Spleen (tissue), 13 donors: ENCODE data around the gene EFCAB12. TPM values are rescaled to one million over a fixed set of nuclear protein-coding genes. Genes with fewer than 3 reads are reported as not detected.

Source experiments
- DNase-seq: peaks from one replicate; pipeline ENCODE4 v3.0.0-alpha.2; 2020
- H3K27ac ChIP-seq, 8 donors: fragments of 200-600 bp; sonication (generic) in 7 of 8; 1 replicate in 4 of 8; 2 replicates in 4 of 8; pipeline versions ENCODE4 v1.5.0 to v1.8.0; 2016 to 2021; ENCODE audit warnings: inconsistent platforms in 4 of 8, mild to moderate bottlenecking in 4 of 8, moderate library complexity in 1 of 8
- H3K27me3 ChIP-seq, 7 donors: fragments of 200-600 bp; sonication (generic) in 6 of 7; replicated peaks in 1 of 7; 1 replicate in 4 of 7; 2 replicates in 3 of 7; pipeline versions ENCODE4 v1.5.0 to v1.8.0; 2016 to 2021; ENCODE audit warnings: inconsistent platforms in 3 of 7, mild to moderate bottlenecking in 1 of 7
- H3K36me3 ChIP-seq, 6 donors: fragments of 200-600 bp; sonication (generic) in 5 of 6; 1 replicate in 4 of 6; 2 replicates in 2 of 6; pipeline versions ENCODE4 v1.5.0 to v1.8.0; 2016 to 2021; ENCODE audit warnings: inconsistent platforms in 2 of 6
- H3K4me1 ChIP-seq, 6 donors: fragments of 200-600 bp; sonication (generic) in 5 of 6; 1 replicate in 3 of 6; 2 replicates in 3 of 6; pipeline versions ENCODE4 v1.5.0 to v1.8.0; 2016 to 2021; ENCODE audit warnings: inconsistent platforms in 3 of 6
- H3K4me3 ChIP-seq, 8 donors: fragments of 200-600 bp; sonication (generic) in 7 of 8; 1 replicate in 4 of 8; 2 replicates in 4 of 8; pipeline versions ENCODE4 v1.5.0 to v1.8.0; 2016 to 2021; ENCODE audit warnings: inconsistent platforms in 4 of 8, mild to moderate bottlenecking in 4 of 8, moderate library complexity in 2 of 8
- H3K9me3 ChIP-seq, 8 donors: fragments of 200-600 bp; sonication (generic) in 7 of 8; 1 replicate in 4 of 8; 2 replicates in 4 of 8; pipeline versions ENCODE4 v1.5.0 to v1.8.0; 2016 to 2021; ENCODE audit warnings: inconsistent platforms in 4 of 8
- POLR2A ChIP-seq, 3 donors: fragments of 450-650 bp; IDR thresholded peaks; one replicate each; pipeline ENCODE4 v1.5.1; 2017; ENCODE audit warnings: antibody characterized with exemption in 3 of 3, mild to moderate bottlenecking in 1 of 3
- POLR2AphosphoS5 ChIP-seq, 3 donors: sonication (generic); formaldehyde crosslinking; IDR thresholded peaks; one replicate each; pipeline ENCODE4 v1.5.1; 2017; ENCODE audit warnings: antibody characterized with exemption in 3 of 3
- WGBS, 5 donors: extraction: QIAGEN DNeasy Blood & Tissue Kit in 3 of 5; methylation state at CpG; one replicate each; pipeline versions ENCODE4 v1.1.5 to v1.1.7; 2013 to 2018; 5-methylcytosine and 5-hydroxymethylcytosine counted together
- intact Hi-C: fragments of 100-400 bp; cut with DNase I; formaldehyde crosslinking; loops from one replicate; pipeline ENCODE4 v1.15.0; 2023; ENCODE audit warnings: low total_unique reads
- long read RNA-seq, 2 donors: transcript quantifications; one replicate each; lab custom pipeline, GENCODE V29; 2026
- polyA plus RNA-seq, 3 donors: library from polyadenylated mRNA; stranded (reverse); fragments of 200-250 nt; gene quantifications; one replicate each; pipeline ENCODE4 v1.2.1, GENCODE V29; 2013
- total RNA-seq, 7 donors: library from RNA; depleted of rRNA in 3 of 7; stranded (reverse); fragments of >200 nt in 3 of 7; fragmentation: NEBNext Ultra II Directional in 4 of 7; extraction: Animal tissue kit (Norgen Biotek cat#: 25700) in 4 of 7; gene quantifications; one replicate each; pipeline versions ENCODE4 v1.1.0 to v1.2.1, GENCODE V29; 2016 to 2021
- TF ChIP-seq, protein P1 (sequence below), 11 experiments: fragments of 200-600 bp in 7 of 11; fragments of 450-650 bp in 4 of 11; sonication (generic) in 4 of 11; IDR thresholded peaks in 8 of 11; conservative IDR thresholded peaks in 3 of 11; 1 replicate in 7 of 11; 2 replicates in 4 of 11; pipeline versions ENCODE4 v1.4.0 to v1.8.0; 2016 to 2021; ENCODE audit warnings: antibody characterized with exemption in 11 of 11, inconsistent platforms in 4 of 11, mild to moderate bottlenecking in 1 of 11
- donor health status: healthy with polysubstance abuse.
- donor health status: DM: no; HTN: no; CAD: no; lungs with moderate emphysema.
- donor health status: DM: no; HTN: no; CAD: no.
- donor health status: Bipolar disorder and iron deficiency.
- donor health status: healthy.
- donor health status: DM: no; HTN: no; CAD: no.
- donor health status: DM: yes; HTN: yes; CAD: no.

The EFCAB12 gene
- total RNA-seq = 1 to 10 TPM in 4 of 7 donors, under 1 TPM in 3; 0.52 to 2.1 (median 1.6) TPM
- 1 to 10 TPM in 1 of 3 donors, under 1 TPM in 2; 0.20 to 1.0 (median 0.99) TPM for polyA plus RNA-seq
- long read RNA-seq, donor 1 = 0 reads
- long read RNA-seq, donor 2 = 0 reads

DNA sequence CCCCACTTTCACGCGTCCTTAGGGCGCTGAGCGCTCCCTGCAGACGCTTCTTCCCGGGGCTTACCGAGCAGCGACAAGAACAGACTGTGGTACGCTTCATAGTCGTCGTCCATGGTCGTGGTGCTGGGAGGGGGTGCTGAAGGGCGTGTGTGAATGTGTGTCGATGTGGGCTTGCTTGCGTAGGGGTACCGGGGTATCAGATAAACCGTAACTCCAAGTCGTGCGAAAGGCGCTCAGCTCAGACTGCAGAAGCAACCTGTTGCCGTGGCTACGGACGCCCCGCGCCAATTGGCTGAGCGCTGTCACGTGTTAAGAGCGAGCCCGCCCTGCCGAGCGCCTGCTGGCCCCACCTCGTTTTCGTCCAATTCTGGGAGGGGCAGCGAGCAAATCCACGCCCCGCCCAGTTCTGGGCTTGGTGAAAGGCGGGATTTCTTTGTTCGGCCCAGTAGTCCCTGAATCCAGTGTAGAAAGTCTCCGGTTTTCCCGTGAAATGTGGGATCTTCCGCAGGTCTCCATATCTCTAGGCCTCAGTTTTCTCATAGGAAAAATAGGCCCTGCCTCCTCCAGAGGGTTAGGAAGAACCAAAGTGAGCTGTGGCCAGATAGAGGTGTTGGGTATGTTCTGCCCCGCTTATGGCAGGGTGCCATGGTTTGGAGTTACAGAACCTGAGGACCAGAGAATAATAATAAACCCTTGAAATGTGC lies at the start of gene EFCAB12:
Gene EFCAB12, minus strand, starts transcription at position 261 of the 704 bp plus-strand sequence. Its CDS starts 148 bp downstream, at position 113.
- Histone ChIP-seq H3K4me3 (peak within 1 kb of the TSS; percentile 24 to 75 (median 52)), H3K27ac (peak within 1 kb of the TSS in 5 of 8 donors; percentile 52 to 72 (median 60)), H3K27me3 (no peaks in the 10 kb centered on the region), H3K9me3 (peaks cover 0 to 9% (median 0%) of the 10 kb centered on the region in 8 donors), H3K36me3 (peaks cover 0 to 42% (median 36%) of the 10 kb centered on the region in 6 donors), H3K4me1 (peaks cover 0 to 54% (median 25%) of the 10 kb centered on the region in 6 donors)
- TF ChIP-seq POLR2AphosphoS5 (IDR thresholded peaks at IDR 0.05) = peak; percentile 86 to 93 (median 87)
- no peak for TF ChIP-seq POLR2A (IDR thresholded peaks at IDR 0.05)
- TF ChIP-seq, protein P1, sequence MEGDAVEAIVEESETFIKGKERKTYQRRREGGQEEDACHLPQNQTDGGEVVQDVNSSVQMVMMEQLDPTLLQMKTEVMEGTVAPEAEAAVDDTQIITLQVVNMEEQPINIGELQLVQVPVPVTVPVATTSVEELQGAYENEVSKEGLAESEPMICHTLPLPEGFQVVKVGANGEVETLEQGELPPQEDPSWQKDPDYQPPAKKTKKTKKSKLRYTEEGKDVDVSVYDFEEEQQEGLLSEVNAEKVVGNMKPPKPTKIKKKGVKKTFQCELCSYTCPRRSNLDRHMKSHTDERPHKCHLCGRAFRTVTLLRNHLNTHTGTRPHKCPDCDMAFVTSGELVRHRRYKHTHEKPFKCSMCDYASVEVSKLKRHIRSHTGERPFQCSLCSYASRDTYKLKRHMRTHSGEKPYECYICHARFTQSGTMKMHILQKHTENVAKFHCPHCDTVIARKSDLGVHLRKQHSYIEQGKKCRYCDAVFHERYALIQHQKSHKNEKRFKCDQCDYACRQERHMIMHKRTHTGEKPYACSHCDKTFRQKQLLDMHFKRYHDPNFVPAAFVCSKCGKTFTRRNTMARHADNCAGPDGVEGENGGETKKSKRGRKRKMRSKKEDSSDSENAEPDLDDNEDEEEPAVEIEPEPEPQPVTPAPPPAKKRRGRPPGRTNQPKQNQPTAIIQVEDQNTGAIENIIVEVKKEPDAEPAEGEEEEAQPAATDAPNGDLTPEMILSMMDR (IDR thresholded peaks at IDR 0.05 in 8 of 11, conservative IDR thresholded peaks at IDR 0.05 in 3 of 11) = no peak
- intact Hi-C loops = no loop called here
- peak; percentile 98 for DNase-seq
- 4 to 14% (median 4%) methylated on average over 40 to 42 of the region's 42 CpGs for WGBS, 5 donors

DNA sequence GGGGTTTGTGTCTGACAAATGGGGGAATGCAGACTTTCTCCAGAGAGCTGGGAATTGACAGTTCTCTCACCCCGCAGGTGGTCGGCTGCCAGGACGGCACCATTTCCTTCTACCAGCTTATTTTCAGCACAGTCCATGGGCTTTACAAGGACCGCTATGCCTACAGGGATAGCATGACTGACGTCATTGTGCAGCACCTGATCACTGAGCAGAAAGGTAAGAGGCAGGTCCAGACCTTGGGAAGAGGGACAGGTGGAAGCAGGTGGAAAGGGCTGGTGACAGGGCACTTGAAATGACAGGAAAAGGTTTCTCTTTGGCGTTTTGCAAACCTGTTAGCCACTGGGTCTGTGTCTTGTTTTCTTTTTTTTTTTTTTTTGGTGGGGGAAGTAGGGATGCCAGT lies 48.1 kb upstream of the EFCAB12 start:
- Histone ChIP-seq H3K4me3 (no peak overlapping the region), H3K36me3 (peaks cover 0 to 62% (median 23%) of the 10 kb centered on the region in 6 donors), H3K27ac (no peak overlapping the region), H3K9me3 (no peaks in the 10 kb centered on the region), H3K27me3 (no peaks in the 10 kb centered on the region), H3K4me1 (peaks cover 0 to 8% (median under 1%) of the 10 kb centered on the region in 6 donors)
- intact Hi-C loops = no loop called here
- no peak for DNase-seq
- WGBS, 5 donors = 88 to 95% (median 94%) methylated on average over 6 of the region's 6 CpGs
- TF ChIP-seq, protein P1 (IDR thresholded peaks at IDR 0.05 in 8 of 11, conservative IDR thresholded peaks at IDR 0.05 in 3 of 11) = no peak
- TF ChIP-seq POLR2AphosphoS5 (IDR thresholded peaks at IDR 0.05) (no peak), POLR2A (IDR thresholded peaks at IDR 0.05) (no peak)

DNA sequence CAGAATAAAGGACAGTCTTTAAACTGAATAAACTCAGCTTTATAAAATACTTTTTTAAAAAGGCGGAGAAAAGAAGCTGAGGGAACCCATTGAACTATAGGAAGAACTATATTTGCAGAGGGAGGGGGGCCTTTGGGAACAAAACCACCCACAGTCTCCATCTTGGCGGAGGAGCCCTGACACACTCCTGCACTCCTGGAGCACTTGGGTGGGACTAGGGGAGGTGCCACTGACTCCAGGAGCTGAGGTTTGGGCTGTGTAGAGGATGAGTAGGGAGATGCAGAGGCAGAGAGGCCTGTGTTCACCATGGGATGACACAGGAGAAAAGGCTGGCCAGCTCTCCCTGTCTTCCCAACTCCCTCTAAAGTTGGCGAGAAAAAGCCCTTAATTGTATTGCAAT lies 47.4 kb upstream of the EFCAB12 start:
- no peak for DNase-seq
- no peak overlapping the region for H3K4me3 ChIP-seq
- TF ChIP-seq, protein P1 (IDR thresholded peaks at IDR 0.05 in 8 of 11, conservative IDR thresholded peaks at IDR 0.05 in 3 of 11) = no peak
- TF ChIP-seq POLR2A (IDR thresholded peaks at IDR 0.05) = no peak
- no peak for TF ChIP-seq POLR2AphosphoS5 (IDR thresholded peaks at IDR 0.05)
- no peaks in the 10 kb centered on the region for H3K27me3 ChIP-seq
- H3K9me3 ChIP-seq = no peaks in the 10 kb centered on the region
- intact Hi-C loops = no loop called here
- no peak overlapping the region for H3K27ac ChIP-seq
- WGBS, 5 donors = 95 to 100% (median 98%) methylated on average over 3 of the region's 3 CpGs
- peaks cover 0 to 4% (median 0%) of the 10 kb centered on the region in 6 donors for H3K4me1 ChIP-seq
- peaks cover 0 to 66% (median 23%) of the 10 kb centered on the region in 6 donors for H3K36me3 ChIP-seq
